ENCODE data around the gene CDKL5.

CDKL5 gene

GRCh38 chrX:18461431-18461830, 36.0 kb downstream of the CDKL5 start:
- no peak for DNase-seq

DNA sequence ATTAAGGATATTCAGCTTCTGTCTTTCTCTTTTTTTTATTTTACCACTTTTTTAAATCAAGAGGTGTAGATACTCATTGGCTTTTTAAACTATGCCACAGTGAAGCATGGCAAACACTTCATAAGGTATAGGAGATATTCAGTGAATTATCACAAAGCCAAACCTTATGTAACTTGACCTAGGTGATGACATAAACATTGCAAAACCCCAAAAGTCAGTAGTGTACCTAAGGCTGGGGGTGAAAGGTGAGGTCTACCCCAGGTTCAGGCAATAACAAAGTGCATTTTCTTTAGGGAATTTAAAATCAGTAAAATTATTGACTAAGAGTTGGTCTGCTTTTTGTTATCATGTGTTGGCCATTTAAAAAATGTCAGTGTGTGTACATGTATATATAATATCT, 39.1 kb downstream of the CDKL5 start:
- no peak for DNase-seq

GRCh38 chrX:18465051-18465450, 39.6 kb downstream of the CDKL5 start:
- no peak for DNase-seq

DNA sequence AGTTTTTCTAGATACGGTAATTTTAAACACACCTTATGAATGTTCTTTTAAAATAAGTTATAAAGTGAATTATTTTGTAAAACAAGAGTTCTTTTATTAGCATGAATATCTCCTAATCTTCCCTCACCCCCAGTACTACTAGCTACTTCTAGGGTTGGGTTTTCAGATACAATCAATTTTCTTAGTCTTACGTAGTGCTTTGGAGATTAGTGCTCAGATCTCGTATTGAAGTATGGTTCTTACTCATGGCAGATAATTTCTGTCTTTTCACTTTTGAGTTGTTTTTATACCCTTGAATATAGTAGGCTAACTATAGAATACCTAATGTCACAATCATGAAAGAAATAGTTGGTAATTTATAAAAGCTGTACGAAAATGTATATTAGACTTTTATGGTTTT, 43.2 kb downstream of the CDKL5 start:
- DNase-seq, result no peak

DNA sequence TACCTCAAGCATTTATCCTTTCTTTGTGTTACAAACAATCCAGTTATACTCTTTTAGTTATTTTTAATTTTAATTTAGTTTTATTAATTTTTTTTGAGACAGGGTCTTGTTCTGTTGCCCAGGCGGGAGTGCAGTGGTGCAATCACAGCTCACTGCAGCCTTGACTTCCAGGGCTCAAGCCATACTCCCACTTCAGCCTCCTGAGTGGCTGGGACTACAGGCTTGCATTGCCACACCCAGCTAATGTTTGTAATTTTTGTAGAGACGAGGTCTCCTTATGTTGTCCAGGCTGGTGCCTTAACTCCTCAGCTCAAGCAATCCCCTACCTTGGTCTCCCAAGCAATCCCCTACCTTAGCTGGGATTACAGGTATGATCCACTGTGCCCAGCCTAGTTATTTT, 45.9 kb downstream of the CDKL5 start:
- no peak for DNase-seq

DNA sequence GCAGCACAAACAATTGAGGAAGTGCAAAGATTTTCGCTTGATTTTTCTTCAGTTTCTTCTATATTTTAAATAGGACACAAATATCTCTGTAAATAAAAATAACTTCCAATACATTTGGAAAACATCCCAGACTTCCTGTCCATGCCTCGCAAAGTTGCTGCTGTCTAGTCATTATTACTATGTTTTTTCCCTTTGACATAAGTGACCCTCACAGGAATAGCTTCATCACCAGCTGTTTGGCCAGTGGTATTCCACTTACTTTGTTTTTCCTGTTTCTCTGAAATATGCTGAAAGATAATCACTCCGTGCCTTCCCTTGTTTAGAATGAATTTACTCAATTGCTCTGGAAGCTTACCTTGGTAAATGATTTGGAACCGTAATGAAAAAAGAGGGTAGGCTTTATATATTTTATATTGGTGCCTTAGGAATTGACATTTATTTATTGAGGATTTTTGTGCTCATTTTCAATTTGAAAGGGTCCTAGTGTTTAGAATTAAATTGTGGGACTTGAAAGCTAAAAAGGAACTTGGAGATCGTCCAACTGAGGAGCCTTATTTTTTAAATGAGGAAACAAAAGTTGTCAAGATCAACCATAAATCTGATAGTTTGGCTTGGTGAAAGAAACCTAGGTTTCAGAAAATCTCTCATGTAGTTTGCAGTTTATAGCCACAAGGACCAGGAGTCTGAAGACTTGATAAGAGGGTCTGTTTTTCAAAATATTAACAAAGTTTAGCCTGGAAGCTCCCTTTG, 65.6 kb downstream of the CDKL5 start:
- no peak for DNase-seq

- no peak for DNase-seq
Measured at GRCh38 chrX:18491587-18492340, 66.4 kb downstream of the CDKL5 start.

GRCh38 chrX:18534949-18535348, 109.5 kb downstream of the CDKL5 start:
- no peak for DNase-seq

DNA sequence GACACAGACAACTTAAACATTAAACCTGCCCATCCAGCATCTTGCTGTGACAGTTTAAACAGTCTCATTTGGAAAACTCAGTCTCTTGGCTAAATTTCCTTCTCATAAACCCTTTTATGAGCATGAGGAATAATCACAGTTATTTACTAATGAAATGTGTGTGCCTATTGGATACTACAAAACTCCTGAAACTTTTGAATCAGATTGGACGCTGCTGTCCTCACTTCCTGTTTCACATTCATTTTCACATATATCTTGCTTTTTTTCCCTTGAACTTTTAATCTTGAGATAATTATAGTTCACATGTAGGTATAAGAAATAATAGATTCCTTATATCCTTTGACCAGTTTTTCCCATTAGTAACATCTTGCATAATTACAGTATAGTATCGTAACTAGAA, 111.7 kb downstream of the CDKL5 start:
- no peak for DNase-seq

- DNase-seq, result no peak
Measured at GRCh38 chrX:18537524-18537923, 112.1 kb downstream of the CDKL5 start.

DNA sequence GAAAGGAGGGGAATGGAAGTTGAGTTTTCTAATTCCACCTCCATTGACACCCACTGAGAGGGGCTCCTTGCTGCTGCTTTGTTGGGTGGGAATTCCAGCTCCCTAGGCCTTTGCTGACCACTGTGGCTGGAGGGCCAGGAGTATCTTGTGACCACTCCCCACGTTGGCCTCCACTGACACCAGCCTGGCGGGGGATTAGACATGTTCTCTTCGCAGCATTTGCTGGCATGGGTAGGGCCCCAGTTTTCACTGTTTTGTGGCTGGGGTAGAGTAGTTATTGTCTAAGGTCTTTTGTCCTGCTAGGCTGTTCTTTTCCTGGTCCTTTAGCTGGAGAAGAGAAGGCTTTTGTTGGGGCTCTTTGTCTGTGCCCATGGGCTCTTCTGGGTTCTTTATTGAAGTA, 116.7 kb downstream of the CDKL5 start:
- no peak for DNase-seq

DNA sequence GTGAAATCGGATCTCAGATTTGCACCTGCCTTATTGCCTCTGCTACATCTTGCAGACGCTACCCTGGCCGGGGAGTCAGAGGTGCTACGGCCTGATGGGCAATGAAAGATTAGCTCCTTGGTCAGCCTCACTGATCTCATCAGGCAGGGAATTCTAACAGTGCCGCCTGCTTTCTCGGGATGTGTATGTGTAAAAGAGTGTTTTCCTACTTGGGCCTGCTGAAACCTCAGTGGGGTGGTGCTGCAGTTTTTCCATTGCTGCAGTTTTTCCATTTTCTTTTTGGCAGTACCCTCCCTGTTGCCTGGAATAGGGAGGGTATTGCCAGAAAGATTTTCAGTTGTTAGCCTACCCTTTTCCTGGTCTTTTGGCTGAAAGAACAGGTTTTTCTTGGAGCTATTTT, 117.5 kb downstream of the CDKL5 start:
- no peak for DNase-seq

- DNase-seq, result no peak
Measured at GRCh38 chrX:18543738-18544137, 118.3 kb downstream of the CDKL5 start.

DNA sequence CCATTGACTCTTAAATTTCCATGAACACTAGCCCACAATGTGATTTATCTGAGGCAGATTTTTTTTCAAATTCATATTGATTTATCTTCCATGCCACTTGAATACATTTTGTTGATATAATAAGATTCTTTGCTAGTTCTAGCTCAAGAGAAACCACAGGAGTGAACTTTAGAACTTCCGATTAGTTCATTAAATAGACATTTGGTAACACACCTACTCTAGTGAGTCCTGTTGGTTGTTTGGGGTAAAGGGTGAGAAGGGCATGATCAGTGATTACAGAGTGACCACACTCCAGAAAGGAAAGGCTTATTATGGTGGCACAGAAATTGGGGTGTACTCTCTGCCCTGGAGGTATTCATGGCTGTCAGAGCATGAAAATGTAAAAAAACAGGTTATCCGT, 120.4 kb downstream of the CDKL5 start:
- DNase-seq, result no peak

GRCh38 chrX:18548996-18549395, 123.6 kb downstream of the CDKL5 start:
- DNase-seq, result no peak

GRCh38 chrX:18549643-18550042, 124.2 kb downstream of the CDKL5 start:
- DNase-seq, result no peak

GRCh38 chrX:18557879-18558278, 132.5 kb downstream of the CDKL5 start:
- no peak for DNase-seq

DNA sequence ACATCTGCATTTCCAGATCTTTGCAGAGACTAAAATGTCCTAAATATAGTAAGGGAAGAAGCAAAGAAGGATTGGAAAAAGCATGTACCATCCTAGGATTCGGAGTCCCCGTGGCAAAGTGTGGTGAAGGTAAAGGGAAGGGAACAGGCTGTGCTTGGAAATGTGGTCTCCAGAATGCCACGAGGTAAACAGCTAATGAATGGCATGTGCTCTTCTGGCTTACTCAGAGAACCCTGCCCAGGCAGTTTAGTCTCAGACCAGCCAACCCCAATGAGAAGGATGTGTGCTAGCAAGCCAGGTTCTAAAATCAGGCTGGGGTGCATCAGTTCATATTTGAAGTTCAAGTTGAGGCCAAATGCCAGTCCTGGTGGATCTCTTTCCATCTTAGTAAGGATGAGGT, 133.4 kb downstream of the CDKL5 start:
- no peak for DNase-seq

DNA sequence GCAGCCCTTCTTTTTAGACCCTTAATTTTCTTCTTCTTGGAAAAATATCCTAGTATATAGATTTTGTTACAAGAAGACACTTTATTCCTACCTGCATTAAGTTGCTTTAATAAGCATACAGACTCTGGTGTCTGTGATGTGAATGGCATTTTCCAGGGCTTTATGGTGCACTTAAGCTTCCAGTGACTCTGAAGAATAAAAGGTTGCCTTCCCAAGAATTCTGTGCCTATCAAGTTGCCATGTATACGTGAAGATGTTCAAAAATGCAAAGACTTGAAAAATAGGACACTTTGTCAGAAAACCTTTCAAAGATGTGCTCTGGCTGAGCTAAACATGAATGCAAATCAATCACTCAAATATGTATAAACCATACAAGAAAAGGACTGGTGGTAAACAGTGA, 135.6 kb downstream of the CDKL5 start:
- DNase-seq, result no peak

GRCh38 chrX:18565727-18566126, 140.3 kb downstream of the CDKL5 start:
- no peak for DNase-seq

DNA sequence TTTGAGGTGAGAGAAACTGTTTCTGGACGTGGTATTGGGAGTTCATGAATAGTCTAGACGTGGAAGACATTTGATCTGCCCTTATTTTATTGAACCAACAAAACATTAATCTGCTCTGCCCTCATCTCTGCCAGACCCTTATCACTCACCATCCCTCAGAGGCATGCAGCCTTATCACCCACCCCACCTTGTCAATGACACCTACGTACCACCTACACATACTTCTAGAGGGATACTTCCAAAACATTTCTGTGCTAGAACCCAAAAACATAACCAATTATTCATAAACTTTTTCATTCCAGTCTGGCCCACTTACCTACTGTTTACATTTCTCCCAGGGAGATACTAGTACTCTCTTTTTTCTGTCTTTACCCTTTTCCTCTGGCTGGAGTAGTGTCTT, 141.3 kb downstream of the CDKL5 start:
- no peak for DNase-seq

DNA sequence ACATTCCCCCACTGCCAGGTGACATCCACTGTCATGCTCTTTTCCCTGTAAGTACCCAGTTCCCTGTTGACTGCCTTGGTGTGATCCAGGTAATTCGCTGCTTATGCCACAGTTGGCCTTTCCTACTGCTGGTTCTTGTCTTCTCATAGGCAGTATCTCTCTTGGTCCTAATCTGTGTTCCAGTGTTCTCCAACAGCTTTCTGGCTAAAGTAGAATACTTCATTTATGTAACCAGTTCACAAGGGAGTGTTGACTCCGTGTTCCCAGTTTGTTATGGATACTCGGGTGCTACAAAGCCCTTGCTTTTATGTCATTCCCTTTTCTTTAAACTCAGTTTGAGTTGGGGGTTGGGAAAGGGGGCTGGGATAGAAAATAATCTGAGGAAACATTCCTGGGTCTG, 148.1 kb downstream of the CDKL5 start:
- no peak for DNase-seq

- DNase-seq, result no peak
Measured at GRCh38 chrX:18574591-18574990, 149.2 kb downstream of the CDKL5 start.

GRCh38 chrX:18575744-18576143, 150.3 kb downstream of the CDKL5 start:
- DNase-seq, result no peak

DNA sequence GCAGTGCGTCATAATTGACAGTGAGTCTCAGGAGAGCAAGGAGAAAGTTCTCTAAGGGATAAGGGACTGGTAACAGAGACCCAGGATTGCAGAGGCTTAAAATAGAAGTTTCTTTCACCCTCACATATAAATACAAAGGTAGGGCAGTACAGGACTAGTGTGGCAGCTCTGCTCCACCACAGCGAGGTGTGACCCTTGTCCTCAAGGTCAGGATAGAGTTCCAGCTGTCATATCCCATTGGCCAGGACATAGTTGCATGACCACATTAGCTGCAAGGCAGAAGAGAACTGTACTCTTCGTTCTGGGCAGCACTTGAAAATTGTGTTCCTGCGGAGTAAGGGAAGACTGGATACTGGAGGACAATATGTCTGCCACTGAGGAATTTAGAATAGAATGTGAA, 152.0 kb downstream of the CDKL5 start:
- DNase-seq, result no peak
